Stimulated activated CD4-positive, alpha-beta T cell treated with anti-CD3 and anti-CD28 coated beads, Interleukin-2, amount 100 ng/mL, for 4 hours (primary cell): Measurements from ENCODE around the gene RAPGEF2.
"Not testable (repeated sequence)": the region's sequence is repeated elsewhere in the genome, so short reads cannot be mapped to it uniquely, and the experiment has no call there.

ENCODE experiments used
- DNase-seq: peaks from one replicate; pipeline ENCODE4 v3.0.0-alpha.2; 2020; ENCODE audit warnings: low read depth

The RAPGEF2 gene

GRCh38 chr4:159281771-159282170, 178.9 kb downstream of the RAPGEF2 start:
- DNase-seq, result no peak

GRCh38 chr4:159282329-159282728, 179.4 kb downstream of the RAPGEF2 start:
- no peak for DNase-seq

GRCh38 chr4:159282944-159283343, 180.1 kb downstream of the RAPGEF2 start:
- no peak for DNase-seq

- DNase-seq, result no peak
Measured at GRCh38 chr4:159283696-159284095, 180.8 kb downstream of the RAPGEF2 start.

- DNase-seq, result no peak
Measured at GRCh38 chr4:159284113-159284512, 181.2 kb downstream of the RAPGEF2 start.

GRCh38 chr4:159284733-159285132, 181.9 kb downstream of the RAPGEF2 start:
- DNase-seq, result no peak

GRCh38 chr4:159287767-159288166, 184.9 kb downstream of the RAPGEF2 start:
- DNase-seq, result no peak

GRCh38 chr4:159289682-159290081, 186.8 kb downstream of the RAPGEF2 start:
- no peak for DNase-seq

- no peak for DNase-seq
Measured at GRCh38 chr4:159290321-159291030, 187.6 kb downstream of the RAPGEF2 start.

GRCh38 chr4:159291176-159291575, 188.3 kb downstream of the RAPGEF2 start:
- no peak for DNase-seq

- no peak for DNase-seq
Measured at GRCh38 chr4:159292137-159292896, 189.4 kb downstream of the RAPGEF2 start.

- no peak for DNase-seq
Measured at GRCh38 chr4:159293811-159294515, 191.1 kb downstream of the RAPGEF2 start.

- no peak for DNase-seq
Measured at GRCh38 chr4:159296061-159296460, 193.2 kb downstream of the RAPGEF2 start.

- DNase-seq, result no peak
Measured at GRCh38 chr4:159297091-159297490, 194.2 kb downstream of the RAPGEF2 start.

GRCh38 chr4:159298502-159298901, 195.6 kb downstream of the RAPGEF2 start:
- DNase-seq, result no peak

- no peak for DNase-seq
Measured at GRCh38 chr4:159303435-159303834, 200.6 kb downstream of the RAPGEF2 start.

GRCh38 chr4:159305129-159305528, 202.2 kb downstream of the RAPGEF2 start:
- no peak for DNase-seq

- DNase-seq, result no peak
Measured at GRCh38 chr4:159307929-159308328, 205.1 kb downstream of the RAPGEF2 start.

GRCh38 chr4:159308566-159309340, 205.9 kb downstream of the RAPGEF2 start:
- no peak for DNase-seq

- DNase-seq, result no peak
Measured at GRCh38 chr4:159312236-159312635, 209.4 kb downstream of the RAPGEF2 start.

- not testable (repeated sequence) for DNase-seq
Measured at GRCh38 chr4:159315879-159316278, 213.0 kb downstream of the RAPGEF2 start.

GRCh38 chr4:159317203-159317602, 214.3 kb downstream of the RAPGEF2 start:
- no peak for DNase-seq
